ENCODE data around the gene MUC21.

GRCh38 chr6:31033075-31033474, 49.6 kb downstream of the MUC21 start:
- TF ChIP-seq ZNF274 (IDR thresholded peaks at IDR 0.05; ENCODE audit: low read depth, low read length) (no peak), YY1 (IDR thresholded peaks at IDR 0.05; ENCODE audit: insufficient read depth, insufficient read length) (no peak)
